ENCODE results near the gene SCCPDH.

DNA sequence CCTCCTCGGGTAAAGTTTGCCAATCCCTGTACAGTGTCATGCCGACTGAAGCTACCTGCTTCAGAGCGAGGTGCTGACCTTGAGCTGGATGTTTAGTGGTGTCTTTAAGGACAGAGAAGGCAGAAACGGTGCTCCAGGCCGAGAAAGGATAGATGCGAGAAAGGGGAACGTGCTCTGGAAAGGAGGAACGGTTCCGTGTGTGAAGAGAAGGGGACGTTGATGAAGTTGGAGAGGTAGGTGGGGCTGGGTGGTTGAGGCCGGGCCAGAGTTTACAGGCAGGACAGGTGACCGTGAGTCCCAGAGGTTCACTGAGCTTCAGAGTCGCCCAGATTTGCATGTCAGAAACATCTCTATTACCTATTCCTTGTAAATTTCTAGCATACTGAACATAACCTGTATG, 90.7 kb downstream of the SCCPDH start:
- TF ChIP-seq GATA3 (IDR thresholded peaks at IDR 0.05; ENCODE audit: low read depth, low read length): no peak
- TF ChIP-seq GATA2 (IDR thresholded peaks at IDR 0.05; ENCODE audit: low read depth, low read length): no peak
